ENCODE measurements around the gene SPTLC3.

SPTLC3 gene

DNA sequence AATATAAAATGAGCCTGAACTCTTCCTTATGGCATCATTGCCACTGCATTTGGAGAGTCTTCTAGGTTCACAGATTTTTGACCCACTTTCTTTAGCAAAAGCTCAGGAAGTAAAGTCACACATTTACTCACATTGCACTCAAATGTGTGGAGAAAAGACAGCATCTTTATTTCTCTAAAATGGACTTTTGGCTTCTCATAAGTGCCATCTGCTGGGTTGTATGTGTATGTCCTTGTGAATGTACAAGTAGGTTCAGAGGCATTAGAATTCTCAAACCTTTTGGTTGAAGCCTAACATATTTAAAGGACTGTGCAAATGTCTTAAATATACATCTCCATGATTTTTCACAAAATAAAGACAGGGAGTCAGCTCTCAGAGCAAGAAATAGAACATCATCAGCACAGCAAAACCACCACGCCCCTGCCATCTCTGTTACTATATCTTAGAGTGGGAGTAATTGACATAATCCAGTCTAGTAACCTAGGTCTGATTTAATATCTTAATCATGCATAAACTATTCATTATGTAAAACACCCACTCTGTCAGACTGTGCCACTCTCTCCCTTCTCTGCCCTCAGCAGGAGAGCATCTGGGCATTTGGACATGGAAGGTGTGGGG, 42.2 kb upstream of the SPTLC3 start:
- no peak for DNase-seq (ENCODE audit: low read depth)
- no peak overlapping the region for H3K4me3 ChIP-seq (ENCODE audit: low read depth, low read length)
- TF ChIP-seq, protein P1, sequence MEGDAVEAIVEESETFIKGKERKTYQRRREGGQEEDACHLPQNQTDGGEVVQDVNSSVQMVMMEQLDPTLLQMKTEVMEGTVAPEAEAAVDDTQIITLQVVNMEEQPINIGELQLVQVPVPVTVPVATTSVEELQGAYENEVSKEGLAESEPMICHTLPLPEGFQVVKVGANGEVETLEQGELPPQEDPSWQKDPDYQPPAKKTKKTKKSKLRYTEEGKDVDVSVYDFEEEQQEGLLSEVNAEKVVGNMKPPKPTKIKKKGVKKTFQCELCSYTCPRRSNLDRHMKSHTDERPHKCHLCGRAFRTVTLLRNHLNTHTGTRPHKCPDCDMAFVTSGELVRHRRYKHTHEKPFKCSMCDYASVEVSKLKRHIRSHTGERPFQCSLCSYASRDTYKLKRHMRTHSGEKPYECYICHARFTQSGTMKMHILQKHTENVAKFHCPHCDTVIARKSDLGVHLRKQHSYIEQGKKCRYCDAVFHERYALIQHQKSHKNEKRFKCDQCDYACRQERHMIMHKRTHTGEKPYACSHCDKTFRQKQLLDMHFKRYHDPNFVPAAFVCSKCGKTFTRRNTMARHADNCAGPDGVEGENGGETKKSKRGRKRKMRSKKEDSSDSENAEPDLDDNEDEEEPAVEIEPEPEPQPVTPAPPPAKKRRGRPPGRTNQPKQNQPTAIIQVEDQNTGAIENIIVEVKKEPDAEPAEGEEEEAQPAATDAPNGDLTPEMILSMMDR (IDR thresholded peaks at IDR 0.05; ENCODE audit: low read depth, low read length, missing control alignments): no peak

DNA sequence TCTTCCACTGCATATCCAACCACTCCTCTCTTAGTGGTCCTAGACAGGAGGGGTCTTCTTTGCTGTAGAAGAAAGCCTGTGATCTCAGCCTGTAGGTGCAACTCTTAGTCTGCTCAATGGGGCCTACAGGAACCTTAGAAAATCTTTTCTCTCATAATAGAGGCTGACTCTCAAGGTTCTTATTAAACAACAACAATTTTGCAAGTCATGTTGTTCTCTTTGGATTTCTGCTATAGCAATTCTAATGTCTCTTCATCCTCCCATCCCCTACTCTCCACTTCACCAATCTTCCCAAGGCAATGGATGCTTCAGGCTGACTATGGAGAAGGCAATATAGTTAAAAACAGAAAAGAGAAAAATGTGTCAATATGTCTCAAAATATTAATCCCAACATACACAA, 40.8 kb upstream of the SPTLC3 start:
- TF ChIP-seq, protein P1 (IDR thresholded peaks at IDR 0.05; ENCODE audit: low read depth, low read length, missing control alignments): no peak
- no peak overlapping the region for H3K4me3 ChIP-seq (ENCODE audit: low read depth, low read length)
- no peak for DNase-seq (ENCODE audit: low read depth)

DNA sequence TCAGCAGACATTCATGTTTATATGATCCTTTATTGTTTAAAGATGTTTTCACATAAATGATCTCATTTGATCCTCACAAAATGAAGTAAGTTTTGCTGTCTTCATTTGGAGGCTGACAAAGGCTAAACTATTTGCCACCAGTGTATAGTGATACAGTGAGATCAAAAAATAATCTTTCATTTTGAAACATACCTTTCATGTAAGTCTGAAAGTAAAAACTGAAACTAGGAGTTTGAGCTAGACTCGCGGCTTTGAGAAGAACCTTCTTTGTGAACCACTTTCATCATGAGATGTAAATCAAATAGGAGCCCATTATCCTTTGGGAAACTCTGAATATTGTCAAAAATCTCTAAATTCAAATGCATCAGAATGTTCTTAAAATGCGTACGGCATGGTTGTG, 40.3 kb upstream of the SPTLC3 start:
- no peak for DNase-seq (ENCODE audit: low read depth)
- H3K4me3 ChIP-seq (ENCODE audit: low read depth, low read length): no peak overlapping the region
- TF ChIP-seq, protein P1 (IDR thresholded peaks at IDR 0.05; ENCODE audit: low read depth, low read length, missing control alignments): no peak

DNA sequence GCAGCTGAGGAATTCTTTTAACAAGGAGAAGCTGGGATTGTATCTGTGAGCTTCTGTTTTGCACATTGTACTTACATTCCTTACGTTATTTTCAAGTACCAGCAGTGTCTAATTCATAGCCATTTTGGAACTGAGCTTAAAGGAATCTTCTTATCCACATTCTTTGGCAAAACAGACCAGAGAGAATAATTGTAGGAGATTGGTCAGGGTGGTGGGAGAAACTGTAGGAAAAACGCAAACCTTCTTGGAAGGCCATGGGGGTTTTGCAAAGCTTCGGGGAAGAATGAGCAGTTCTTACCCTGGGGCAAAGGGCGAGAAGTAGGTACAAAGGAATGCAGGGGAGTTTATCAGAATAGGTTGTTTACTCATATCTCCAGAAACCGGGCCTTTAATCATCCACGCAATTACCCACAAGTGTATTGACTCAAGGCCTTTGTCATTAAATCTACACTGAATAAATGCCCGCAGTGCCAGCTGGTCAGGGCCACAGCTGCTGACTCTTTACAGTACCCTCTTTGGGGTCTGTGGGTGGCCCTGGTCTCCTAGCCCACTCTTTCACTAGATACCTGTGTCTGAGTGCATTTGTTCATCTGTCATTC, 39.6 kb upstream of the SPTLC3 start:
- H3K4me3 ChIP-seq (ENCODE audit: low read depth, low read length): no peak overlapping the region
- DNase-seq (ENCODE audit: low read depth): no peak
- TF ChIP-seq, protein P1 (IDR thresholded peaks at IDR 0.05; ENCODE audit: low read depth, low read length, missing control alignments): no peak

DNA sequence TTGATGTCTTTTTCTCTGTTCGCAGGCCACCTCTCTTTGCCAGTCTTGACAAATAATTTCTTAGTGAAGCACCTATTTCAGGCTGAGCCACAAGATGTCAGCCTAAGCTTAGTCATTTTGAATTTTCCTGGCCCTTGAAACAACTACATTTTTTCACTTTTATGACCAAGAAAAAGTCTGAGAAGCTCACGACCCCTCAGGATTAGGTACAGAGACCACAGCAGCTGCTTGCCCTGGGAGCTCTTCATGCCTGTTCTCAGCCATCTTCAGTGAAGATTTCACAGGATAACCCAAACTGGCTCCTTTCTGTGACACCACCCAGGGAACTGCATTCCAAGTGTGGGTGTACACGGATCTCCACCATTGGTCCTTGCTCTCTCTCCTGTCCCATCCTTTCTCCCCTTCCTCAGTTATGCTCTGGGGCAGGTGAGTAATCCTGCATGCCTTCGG, 38.4 kb upstream of the SPTLC3 start:
- peak; percentile 2 for DNase-seq (ENCODE audit: low read depth)
- no peak overlapping the region for H3K4me3 ChIP-seq (ENCODE audit: low read depth, low read length)
- TF ChIP-seq, protein P1 (IDR thresholded peaks at IDR 0.05; ENCODE audit: low read depth, low read length, missing control alignments): peak; percentile 42

DNA sequence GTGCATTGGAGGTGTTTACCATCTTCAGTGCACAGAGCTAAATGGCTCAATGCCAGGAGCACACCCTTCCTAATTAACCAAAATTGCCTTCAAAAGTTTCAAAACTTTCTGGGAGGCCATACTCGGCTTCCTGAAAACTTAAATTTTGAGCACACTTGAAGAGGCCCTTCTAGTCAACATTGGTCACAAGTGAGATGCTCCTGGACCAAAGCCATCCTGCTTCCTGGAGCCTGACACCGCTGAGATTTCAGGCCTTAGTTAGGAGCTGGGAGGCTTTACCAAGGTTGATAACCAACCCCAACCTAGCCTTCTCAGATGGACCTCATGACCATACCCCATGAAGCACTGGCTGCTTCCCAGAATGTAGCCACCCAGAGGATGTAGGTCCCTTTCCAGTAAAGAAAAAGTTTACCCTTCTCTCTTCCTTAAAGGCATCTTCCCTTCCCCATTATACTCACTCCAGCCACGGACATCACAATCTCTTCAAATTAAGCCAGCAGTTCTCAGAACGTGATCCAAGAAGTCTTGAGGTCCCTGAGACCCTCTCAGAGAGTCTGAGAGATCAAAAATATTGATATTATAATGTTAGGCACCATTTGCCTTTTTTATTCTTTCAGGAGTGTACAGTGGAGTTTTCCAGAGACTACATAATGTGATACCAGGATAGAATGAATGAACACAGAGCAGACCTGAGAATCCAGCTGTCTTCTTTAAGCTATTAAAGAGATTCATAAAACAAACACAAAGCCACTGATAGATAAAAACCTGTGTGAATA, 32.8 kb upstream of the SPTLC3 start:
- TF ChIP-seq, protein P1 (IDR thresholded peaks at IDR 0.05; ENCODE audit: low read depth, low read length, missing control alignments): no peak
- DNase-seq (ENCODE audit: low read depth): no peak
- H3K4me3 ChIP-seq (ENCODE audit: low read depth, low read length): no peak overlapping the region

Measured in GM12864 (cell line).